ENCODE results near the gene ADARB2. TPM values are rescaled to one million over a fixed set of nuclear protein-coding genes. Genes with fewer than 3 reads are reported as not detected.

The ADARB2 gene
- total RNA-seq, 1 donor from 2014 or later = 0.05 TPM

- Mint-ChIP-seq H3K9me3 (no peaks in the 10 kb centered on the region), H3K4me3 (ENCODE audit: low read depth) (no peak overlapping the region), H3K27ac (no peak overlapping the region), H3K36me3 (ENCODE audit: low read depth) (no peaks in the 10 kb centered on the region), H3K27me3 (ENCODE audit: low read depth) (peaks cover 15% of the 10 kb centered on the region), H3K4me1 (ENCODE audit: low read depth) (no peaks in the 10 kb centered on the region)
- no peak for DNase-seq (ENCODE audit: low spot score)
- intact Hi-C loops (cut with micrococcal nuclease) = no loop called here
Observed at GRCh38 chr10:1605999-1606940, 131.1 kb downstream of the ADARB2 start.

DNA sequence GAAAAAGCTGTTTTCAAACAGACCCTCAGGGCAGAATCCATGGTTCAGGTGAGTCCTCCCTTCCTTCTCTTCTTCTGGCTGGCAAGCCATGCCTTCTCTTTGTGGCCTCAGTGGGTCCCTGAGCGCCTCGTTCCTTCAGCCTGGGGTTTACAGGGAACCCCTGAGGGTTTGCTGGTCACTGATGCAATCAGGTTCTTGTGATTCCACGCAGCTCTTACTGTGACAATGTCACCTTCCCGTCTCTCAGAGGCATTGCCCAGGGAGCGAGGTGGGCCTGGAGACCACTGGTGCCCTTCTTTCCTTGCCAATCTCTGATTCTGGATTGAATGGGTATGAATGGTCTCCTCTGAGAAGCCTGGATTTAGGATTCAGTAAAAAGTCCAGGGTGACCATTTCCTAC is 132.2 kb downstream of the ADARB2 start:
- no peak overlapping the region for H3K27ac Mint-ChIP-seq
- no peaks in the 10 kb centered on the region for H3K36me3 Mint-ChIP-seq (ENCODE audit: low read depth)
- no peaks in the 10 kb centered on the region for H3K4me1 Mint-ChIP-seq (ENCODE audit: low read depth)
- no peaks in the 10 kb centered on the region for H3K9me3 Mint-ChIP-seq
- intact Hi-C loops (cut with micrococcal nuclease) = no loop called here
- H3K27me3 Mint-ChIP-seq (ENCODE audit: low read depth) = peaks cover 15% of the 10 kb centered on the region
- H3K4me3 Mint-ChIP-seq (ENCODE audit: low read depth) = no peak overlapping the region
- no peak for DNase-seq (ENCODE audit: low spot score)

- H3K4me1 Mint-ChIP-seq (ENCODE audit: low read depth) = no peaks in the 10 kb centered on the region
- peaks cover 11% of the 10 kb centered on the region for H3K27me3 Mint-ChIP-seq (ENCODE audit: low read depth)
- no peak overlapping the region for H3K27ac Mint-ChIP-seq
- DNase-seq (ENCODE audit: low spot score) = no peak
- intact Hi-C loops (cut with micrococcal nuclease) = no loop called here
- H3K36me3 Mint-ChIP-seq (ENCODE audit: low read depth) = no peaks in the 10 kb centered on the region
- H3K4me3 Mint-ChIP-seq (ENCODE audit: low read depth) = no peak overlapping the region
- no peaks in the 10 kb centered on the region for H3K9me3 Mint-ChIP-seq
Observed at GRCh38 chr10:1604246-1604645, 133.1 kb downstream of the ADARB2 start.

DNA sequence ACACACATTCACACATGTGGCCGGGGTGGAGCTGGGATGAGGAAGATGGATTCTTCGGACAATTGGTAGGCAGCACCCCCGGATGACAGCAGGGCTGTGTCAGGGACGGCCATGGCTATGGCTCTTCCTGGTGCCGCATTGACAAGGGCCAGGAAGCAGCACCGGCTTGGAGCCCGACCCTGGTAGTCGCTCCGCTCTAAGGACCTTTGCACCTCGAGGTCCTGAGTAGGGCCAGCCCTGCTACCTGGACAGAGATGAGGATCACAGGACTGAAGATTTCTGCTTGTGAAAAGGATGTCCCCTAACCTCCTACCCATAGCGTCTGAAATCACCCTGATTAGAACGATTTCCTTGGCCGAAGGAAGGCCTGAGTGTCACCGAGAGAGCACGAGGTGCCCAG is 134.1 kb downstream of the ADARB2 start:
- Mint-ChIP-seq H3K9me3 (no peaks in the 10 kb centered on the region), H3K36me3 (ENCODE audit: low read depth) (no peaks in the 10 kb centered on the region), H3K4me3 (ENCODE audit: low read depth) (no peak overlapping the region), H3K27me3 (ENCODE audit: low read depth) (peaks cover 3% of the 10 kb centered on the region), H3K27ac (no peak overlapping the region), H3K4me1 (ENCODE audit: low read depth) (no peaks in the 10 kb centered on the region)
- intact Hi-C loops (cut with micrococcal nuclease) = no loop called here
- DNase-seq (ENCODE audit: low spot score) = no peak

- intact Hi-C loops (cut with micrococcal nuclease) = no loop called here
- Mint-ChIP-seq H3K36me3 (ENCODE audit: low read depth) (no peaks in the 10 kb centered on the region), H3K4me1 (ENCODE audit: low read depth) (no peaks in the 10 kb centered on the region), H3K4me3 (ENCODE audit: low read depth) (no peak overlapping the region), H3K27ac (no peak overlapping the region), H3K9me3 (no peaks in the 10 kb centered on the region), H3K27me3 (ENCODE audit: low read depth) (no peaks in the 10 kb centered on the region)
- no peak for DNase-seq (ENCODE audit: low spot score)
Observed at GRCh38 chr10:1602037-1602484, 135.3 kb downstream of the ADARB2 start.

GRCh38 chr10:1601406-1601805 is 135.9 kb downstream of the ADARB2 start:
- H3K4me3 Mint-ChIP-seq (ENCODE audit: low read depth) = no peak overlapping the region
- no peak overlapping the region for H3K27ac Mint-ChIP-seq
- H3K27me3 Mint-ChIP-seq (ENCODE audit: low read depth) = no peaks in the 10 kb centered on the region
- no peak for DNase-seq (ENCODE audit: low spot score)
- H3K9me3 Mint-ChIP-seq = no peaks in the 10 kb centered on the region
- intact Hi-C loops (cut with micrococcal nuclease) = no loop called here
- H3K4me1 Mint-ChIP-seq (ENCODE audit: low read depth) = no peaks in the 10 kb centered on the region
- H3K36me3 Mint-ChIP-seq (ENCODE audit: low read depth) = no peaks in the 10 kb centered on the region

DNA sequence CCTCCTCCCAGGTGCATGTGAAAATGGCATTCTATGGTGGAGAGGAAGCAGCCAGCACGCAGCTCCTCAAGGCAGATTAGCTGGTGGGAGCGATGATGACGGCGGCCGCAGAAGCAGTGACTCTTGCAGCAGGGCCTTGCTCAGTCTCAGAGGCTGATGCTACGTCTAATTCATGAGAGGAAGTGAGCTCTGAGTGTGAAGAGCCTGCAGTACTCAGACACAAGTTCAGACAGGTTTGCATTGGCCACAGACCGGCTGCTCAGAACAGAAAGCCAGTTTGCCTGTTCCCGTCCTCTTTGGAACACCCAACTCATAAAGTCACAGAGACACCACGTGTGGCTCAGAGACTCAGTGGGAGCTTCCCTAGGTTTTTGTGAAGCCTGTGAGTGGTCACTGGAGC is 136.5 kb downstream of the ADARB2 start:
- Mint-ChIP-seq H3K9me3 (no peaks in the 10 kb centered on the region), H3K27ac (no peak overlapping the region), H3K36me3 (ENCODE audit: low read depth) (no peaks in the 10 kb centered on the region), H3K27me3 (ENCODE audit: low read depth) (no peaks in the 10 kb centered on the region), H3K4me1 (ENCODE audit: low read depth) (no peaks in the 10 kb centered on the region), H3K4me3 (ENCODE audit: low read depth) (no peak overlapping the region)
- DNase-seq (ENCODE audit: low spot score) = no peak
- intact Hi-C loops (cut with micrococcal nuclease) = no loop called here

GRCh38 chr10:1598393-1599153 is 138.8 kb downstream of the ADARB2 start:
- no peak overlapping the region for H3K27ac Mint-ChIP-seq

DNA sequence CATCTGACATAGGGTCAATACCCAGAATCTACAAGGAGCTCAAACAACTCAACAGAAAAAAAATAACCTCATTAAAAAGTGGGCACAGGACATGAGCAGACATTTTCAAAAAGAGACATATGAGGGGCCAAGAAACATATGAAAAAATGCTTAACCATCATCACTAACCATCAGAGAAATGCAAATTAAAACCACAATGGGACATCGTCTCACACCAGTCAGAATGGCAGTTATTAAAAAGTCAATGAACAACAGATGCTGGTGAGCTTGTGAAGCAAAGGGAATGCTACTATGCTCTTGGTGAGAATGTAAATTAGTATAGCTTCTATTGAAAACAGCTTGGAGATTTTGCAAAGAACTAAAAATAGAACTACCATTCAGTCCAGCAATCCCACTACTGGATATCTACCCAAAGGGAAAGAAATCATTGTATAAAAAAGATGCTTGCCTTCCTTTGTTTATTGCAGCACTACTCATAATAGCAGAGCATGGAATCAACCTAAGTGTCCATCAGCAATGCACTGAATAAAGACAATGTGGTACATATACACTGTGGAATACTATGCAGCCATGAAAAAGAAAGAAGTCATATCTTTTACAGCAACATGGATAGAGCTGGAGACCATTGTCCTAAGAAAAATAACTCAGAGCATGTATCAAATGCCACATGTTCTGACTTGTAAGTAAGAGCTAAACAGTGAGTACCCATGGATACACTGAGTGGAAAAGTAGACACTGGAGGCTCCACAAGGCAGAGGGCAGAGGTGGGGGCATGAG is 139.8 kb downstream of the ADARB2 start:
- Mint-ChIP-seq H3K27ac (no peak overlapping the region), H3K4me3 (ENCODE audit: low read depth) (no peak overlapping the region), H3K27me3 (ENCODE audit: low read depth) (no peaks in the 10 kb centered on the region), H3K9me3 (no peaks in the 10 kb centered on the region), H3K36me3 (ENCODE audit: low read depth) (no peaks in the 10 kb centered on the region), H3K4me1 (ENCODE audit: low read depth) (no peaks in the 10 kb centered on the region)
- intact Hi-C loops (cut with micrococcal nuclease) = no loop called here
- no peak for DNase-seq (ENCODE audit: low spot score)

More at GRCh38 chr10:1598393-1599153, 138.8 kb downstream of the ADARB2 start:
- no peak overlapping the region for H3K4me3 Mint-ChIP-seq (ENCODE audit: low read depth)
- no peaks in the 10 kb centered on the region for H3K9me3 Mint-ChIP-seq
- intact Hi-C loops (cut with micrococcal nuclease) = no loop called here
- no peaks in the 10 kb centered on the region for H3K4me1 Mint-ChIP-seq (ENCODE audit: low read depth)
- H3K27me3 Mint-ChIP-seq (ENCODE audit: low read depth) = no peaks in the 10 kb centered on the region
- no peaks in the 10 kb centered on the region for H3K36me3 Mint-ChIP-seq (ENCODE audit: low read depth)
- DNase-seq (ENCODE audit: low spot score) = no peak

- no peak for DNase-seq (ENCODE audit: low spot score)
Observed at GRCh38 chr10:1596482-1597099, 140.7 kb downstream of the ADARB2 start.

DNA sequence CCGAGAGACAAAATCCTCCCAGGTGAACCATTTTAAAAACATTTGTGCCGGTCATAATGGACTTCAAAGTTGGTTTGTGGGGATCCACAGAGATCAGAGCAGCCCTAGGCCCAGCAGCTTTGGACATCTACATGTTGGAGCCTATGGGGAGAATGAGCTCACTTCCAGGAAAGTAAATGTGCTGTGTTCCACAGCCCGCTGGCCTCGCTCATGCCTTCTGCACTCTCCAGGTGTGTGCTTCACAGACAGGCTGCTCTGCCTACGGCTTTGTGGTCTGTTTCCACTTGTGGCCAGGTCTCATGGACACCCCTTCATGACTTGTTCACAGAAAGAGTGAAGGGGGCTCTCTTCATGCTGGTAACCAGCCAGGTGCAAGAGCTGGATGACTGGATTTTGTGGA is 141.6 kb downstream of the ADARB2 start:
- Mint-ChIP-seq H3K4me3 (ENCODE audit: low read depth) (no peak overlapping the region), H3K9me3 (no peaks in the 10 kb centered on the region), H3K4me1 (ENCODE audit: low read depth) (no peaks in the 10 kb centered on the region), H3K36me3 (ENCODE audit: low read depth) (no peaks in the 10 kb centered on the region), H3K27me3 (ENCODE audit: low read depth) (no peaks in the 10 kb centered on the region), H3K27ac (no peak overlapping the region)
- intact Hi-C loops (cut with micrococcal nuclease) = no loop called here
- DNase-seq (ENCODE audit: low spot score) = no peak

More at GRCh38 chr10:1596482-1597099, 140.7 kb downstream of the ADARB2 start:
- no peaks in the 10 kb centered on the region for H3K4me1 Mint-ChIP-seq (ENCODE audit: low read depth)
- H3K27ac Mint-ChIP-seq = no peak overlapping the region
- H3K27me3 Mint-ChIP-seq (ENCODE audit: low read depth) = no peaks in the 10 kb centered on the region
- no peaks in the 10 kb centered on the region for H3K9me3 Mint-ChIP-seq
- no peak overlapping the region for H3K4me3 Mint-ChIP-seq (ENCODE audit: low read depth)
- no peaks in the 10 kb centered on the region for H3K36me3 Mint-ChIP-seq (ENCODE audit: low read depth)
- intact Hi-C loops (cut with micrococcal nuclease) = no loop called here

GRCh38 chr10:1595242-1595600 is 142.1 kb downstream of the ADARB2 start:
- Mint-ChIP-seq H3K27ac (no peak overlapping the region), H3K36me3 (ENCODE audit: low read depth) (no peaks in the 10 kb centered on the region), H3K4me3 (ENCODE audit: low read depth) (no peak overlapping the region), H3K27me3 (ENCODE audit: low read depth) (no peaks in the 10 kb centered on the region), H3K9me3 (no peaks in the 10 kb centered on the region), H3K4me1 (ENCODE audit: low read depth) (no peaks in the 10 kb centered on the region)
- no peak for DNase-seq (ENCODE audit: low spot score)
- intact Hi-C loops (cut with micrococcal nuclease) = no loop called here

All from activated T-helper 2 cell treated with anti-CD3 and anti-CD28 coated beads, Interferon-gamma antibody, Interleukin-2, Interleukin-4, amounts not matched to agents 10 μg/mL and 5 μg/mL and 100 μg/mL, durations not matched to agents 14 hours and 24 hours and 36 hours (primary cell).